Stimulated activated CD4-positive, alpha-beta T cell treated with anti-CD3 and anti-CD28 coated beads, Interleukin-2, amount 100 ng/mL, for 4 hours (primary cell): ENCODE data around the gene RAB3GAP1.
"Not testable (repeated sequence)": the region's sequence is repeated elsewhere in the genome, so short reads cannot be mapped to it uniquely, and the experiment has no call there.

Source experiments
- DNase-seq: peaks from one replicate; pipeline ENCODE4 v3.0.0-alpha.2; 2020; ENCODE audit warnings: low read depth

Gene RAB3GAP1

GRCh38 chr2:135055182-135055786 lies 3.2 kb downstream of the RAB3GAP1 start:
- no peak for DNase-seq

DNA sequence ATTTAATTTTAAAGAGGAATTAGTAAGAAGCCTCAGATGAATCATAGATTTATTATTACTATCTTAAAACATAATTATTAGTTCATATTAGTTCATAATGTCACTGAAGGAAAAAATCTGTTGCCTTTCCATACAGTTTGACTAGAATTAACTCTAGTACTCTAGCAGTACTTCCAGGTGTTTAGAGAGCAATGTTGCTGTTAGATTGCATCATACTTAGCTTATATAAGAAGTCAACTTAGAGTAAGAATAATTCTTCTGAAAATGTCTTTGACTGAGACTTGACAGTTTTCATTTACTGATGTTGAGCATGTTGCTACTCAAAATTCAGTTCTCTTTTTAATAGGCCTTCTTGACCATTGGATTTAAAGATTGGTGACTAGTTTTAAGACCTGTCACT lies 4.7 kb downstream of the RAB3GAP1 start:
- DNase-seq = no peak

DNA sequence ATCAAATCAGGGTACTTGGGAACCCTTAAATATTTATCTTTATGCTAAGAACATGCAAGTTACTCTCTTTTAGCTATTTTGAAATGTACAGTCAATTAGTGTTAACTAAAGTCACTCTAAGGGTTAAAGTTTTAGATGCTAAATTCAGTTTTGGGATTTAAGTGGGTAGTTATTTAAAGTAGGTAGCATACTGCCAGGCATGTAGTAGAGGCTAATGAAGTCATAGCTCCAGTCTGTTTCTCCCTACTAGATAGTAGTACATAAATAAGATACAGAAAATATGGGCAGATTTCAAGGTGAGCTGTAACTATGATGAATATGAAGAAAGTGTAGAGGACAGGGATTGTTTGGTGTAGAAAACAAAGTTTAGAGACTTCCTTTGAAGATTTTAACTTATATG lies 7.5 kb downstream of the RAB3GAP1 start:
- no peak for DNase-seq

- DNase-seq = no peak
Observed at GRCh38 chr2:135063210-135063609, 11.1 kb downstream of the RAB3GAP1 start.

GRCh38 chr2:135064149-135064548 lies 12.1 kb downstream of the RAB3GAP1 start:
- no peak for DNase-seq

DNA sequence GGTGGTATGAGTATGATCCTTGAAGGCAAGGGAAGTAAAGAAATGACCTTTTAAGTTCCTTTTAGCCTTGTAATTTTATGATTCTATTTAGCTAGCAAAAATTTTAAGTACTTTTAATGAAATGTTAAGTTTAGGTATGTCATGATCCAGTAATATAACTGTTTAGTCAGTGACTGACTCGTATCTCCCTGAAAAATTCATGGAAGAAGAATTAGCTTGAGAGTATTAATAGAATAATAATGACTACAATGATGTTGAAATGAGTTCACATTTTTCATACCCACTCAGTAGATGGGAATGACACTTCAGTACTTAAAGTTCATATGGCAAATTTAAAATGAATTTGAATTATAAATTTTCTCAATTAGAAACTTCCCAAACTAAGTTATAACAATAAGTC lies 14.6 kb downstream of the RAB3GAP1 start:
- DNase-seq = no peak

DNA sequence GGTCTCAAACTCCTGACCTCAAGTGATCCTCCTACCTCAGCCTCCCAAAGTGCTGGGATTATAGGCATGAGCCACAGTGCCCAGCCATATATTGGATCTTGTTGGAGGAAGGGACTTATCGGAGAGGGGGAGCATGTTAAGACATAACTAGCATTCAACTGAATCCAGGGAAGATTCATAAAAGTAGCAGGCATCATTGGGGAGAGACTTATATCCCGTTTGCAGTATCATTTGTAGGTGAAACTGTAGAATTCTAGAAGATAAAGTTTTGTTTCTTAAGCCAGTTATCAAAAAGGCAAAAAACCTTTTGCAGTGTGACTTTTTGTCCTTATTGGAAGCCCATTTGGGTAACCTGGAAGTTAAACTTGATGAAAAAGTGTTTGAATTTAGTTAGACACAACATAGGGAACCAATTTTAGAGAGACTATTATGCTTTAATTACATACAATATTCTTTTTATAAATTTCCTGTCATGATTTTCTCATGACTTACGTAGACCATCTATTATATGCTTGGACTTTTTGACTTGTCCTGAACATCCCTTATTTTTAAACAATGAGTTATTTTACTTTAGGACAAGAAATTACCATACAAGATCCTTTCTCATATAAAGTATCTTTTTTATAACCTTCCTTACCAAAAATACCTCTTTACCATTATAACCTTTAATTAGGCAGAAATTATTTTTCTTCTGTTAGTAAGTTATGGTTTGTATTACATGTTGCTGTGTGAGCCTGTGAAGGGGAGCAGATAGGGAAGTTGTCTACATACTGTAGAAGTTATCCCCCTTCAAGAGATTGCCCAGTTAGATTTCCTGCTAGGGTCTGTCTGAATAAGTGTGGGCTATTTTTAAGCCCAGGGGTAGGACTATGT lies 20.3 kb downstream of the RAB3GAP1 start:
- no peak for DNase-seq

GRCh38 chr2:135074216-135074615 lies 22.1 kb downstream of the RAB3GAP1 start:
- DNase-seq = no peak

DNA sequence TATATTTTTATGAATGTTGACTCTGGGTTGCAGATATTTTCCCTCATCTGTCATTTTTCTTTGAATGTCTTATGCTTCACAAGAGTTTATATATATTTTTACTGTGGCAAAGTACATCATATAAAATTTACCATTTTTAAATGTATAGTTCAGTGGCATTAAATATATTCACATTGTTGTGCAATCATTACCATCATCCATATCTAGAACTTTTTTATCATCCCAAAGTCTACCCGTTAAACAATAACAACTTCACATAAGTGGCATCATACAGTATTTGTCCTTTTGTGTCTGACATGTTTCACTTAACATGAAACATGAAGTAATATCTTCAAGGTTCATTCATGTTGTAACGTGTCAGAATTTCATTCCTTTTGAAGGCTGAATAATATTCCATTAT lies 24.5 kb downstream of the RAB3GAP1 start:
- no peak for DNase-seq

DNA sequence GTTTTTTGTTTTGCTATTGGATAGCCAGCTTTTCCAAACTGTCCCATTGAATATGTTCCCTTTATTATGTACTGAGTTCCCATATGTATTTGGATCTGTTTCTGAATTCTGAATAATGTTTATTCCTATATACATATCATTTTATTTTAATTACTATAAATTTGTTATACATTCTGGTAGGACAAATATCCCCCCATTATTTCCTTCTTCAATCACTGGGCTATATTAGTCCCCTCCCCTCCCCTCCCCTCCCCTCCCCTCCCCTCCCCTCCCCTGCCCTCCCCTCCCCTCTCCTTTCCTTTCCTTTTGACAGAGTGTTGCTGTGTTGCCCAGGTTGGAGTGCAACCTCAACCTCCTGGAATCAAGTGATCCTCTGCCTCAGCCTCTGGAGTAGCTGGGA lies 26.3 kb downstream of the RAB3GAP1 start:
- DNase-seq = no peak

DNA sequence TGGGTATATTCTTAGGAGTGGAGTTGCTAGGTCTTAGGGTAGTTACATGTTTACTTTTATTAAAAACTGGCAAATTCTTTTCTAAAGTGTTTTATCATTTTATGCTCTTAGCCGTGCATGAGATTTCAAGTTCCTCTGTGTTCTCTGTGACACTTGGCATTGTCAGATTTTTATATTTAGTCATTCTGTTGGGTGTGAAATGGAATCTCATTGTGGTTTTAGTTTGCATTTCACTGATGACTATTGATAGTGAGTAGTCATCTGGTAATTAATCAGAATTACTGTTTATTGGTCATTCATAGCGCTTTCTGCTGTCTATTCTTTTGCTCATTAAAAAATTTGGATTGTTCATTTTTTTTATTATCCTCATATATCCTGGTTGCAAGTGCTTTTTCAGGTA lies 34.1 kb downstream of the RAB3GAP1 start:
- DNase-seq = no peak

DNA sequence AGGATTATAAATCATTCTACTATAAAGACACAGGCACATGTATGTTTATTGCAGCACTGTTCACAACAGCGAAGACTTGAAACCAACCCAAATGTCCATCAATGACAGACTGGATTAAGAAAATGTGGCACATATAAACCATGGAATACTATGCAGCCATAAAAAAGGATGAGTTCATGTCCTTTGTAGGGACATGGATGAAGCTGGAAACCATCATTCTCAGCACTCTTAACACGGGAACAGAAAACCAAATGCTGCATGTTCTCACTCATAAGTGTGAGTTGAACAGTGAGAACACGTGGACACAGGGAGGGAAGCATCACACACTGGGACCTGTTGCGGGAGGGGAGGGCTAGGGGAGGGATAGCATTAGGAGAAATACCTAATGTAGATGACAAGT lies 37.5 kb downstream of the RAB3GAP1 start:
- DNase-seq = not testable (repeated sequence)

DNA sequence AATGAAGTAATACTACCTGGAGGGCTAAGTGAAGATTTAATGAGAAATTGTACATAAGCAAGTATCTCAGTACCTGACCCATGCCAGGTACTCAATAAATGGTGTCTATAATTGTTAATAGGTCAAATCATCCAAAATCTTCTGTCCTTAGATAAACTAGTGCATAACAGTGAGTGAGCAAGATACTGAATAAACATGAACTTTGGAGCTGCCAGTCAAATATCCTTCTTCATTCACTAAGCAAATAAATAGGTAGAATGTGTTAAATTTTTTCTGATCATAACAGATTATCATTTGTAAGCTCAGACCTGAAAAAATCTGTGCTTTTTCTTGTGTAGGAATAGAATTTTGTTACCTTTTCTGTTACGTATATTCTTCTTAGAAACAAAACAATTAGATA lies 39.6 kb downstream of the RAB3GAP1 start:
- DNase-seq = no peak

- DNase-seq = no peak
Observed at GRCh38 chr2:135093193-135093592, 41.1 kb downstream of the RAB3GAP1 start.

GRCh38 chr2:135093670-135094330 lies 41.7 kb downstream of the RAB3GAP1 start:
- DNase-seq = no peak

DNA sequence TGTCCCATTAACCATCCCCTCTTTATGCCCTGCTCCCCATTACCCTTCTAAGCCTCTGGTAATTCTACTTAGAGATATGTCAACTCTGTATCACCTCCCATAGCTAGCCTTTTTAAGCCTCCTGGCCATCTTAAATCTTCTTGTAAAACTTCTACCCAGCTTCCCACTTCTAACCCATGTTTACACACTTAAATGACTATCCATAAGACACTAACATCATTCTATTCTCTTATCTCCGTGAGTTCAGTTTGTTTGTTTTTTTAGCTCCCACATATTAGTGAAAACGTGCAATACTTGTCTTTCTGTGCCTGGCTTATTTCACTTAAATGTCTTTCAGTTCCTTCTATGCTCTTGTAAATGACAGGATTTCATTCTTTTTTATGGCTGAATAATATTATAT lies 42.4 kb downstream of the RAB3GAP1 start:
- no peak for DNase-seq

GRCh38 chr2:135095591-135095990 lies 43.5 kb downstream of the RAB3GAP1 start:
- DNase-seq = no peak

- no peak for DNase-seq
Observed at GRCh38 chr2:135096665-135097446, 44.8 kb downstream of the RAB3GAP1 start.

DNA sequence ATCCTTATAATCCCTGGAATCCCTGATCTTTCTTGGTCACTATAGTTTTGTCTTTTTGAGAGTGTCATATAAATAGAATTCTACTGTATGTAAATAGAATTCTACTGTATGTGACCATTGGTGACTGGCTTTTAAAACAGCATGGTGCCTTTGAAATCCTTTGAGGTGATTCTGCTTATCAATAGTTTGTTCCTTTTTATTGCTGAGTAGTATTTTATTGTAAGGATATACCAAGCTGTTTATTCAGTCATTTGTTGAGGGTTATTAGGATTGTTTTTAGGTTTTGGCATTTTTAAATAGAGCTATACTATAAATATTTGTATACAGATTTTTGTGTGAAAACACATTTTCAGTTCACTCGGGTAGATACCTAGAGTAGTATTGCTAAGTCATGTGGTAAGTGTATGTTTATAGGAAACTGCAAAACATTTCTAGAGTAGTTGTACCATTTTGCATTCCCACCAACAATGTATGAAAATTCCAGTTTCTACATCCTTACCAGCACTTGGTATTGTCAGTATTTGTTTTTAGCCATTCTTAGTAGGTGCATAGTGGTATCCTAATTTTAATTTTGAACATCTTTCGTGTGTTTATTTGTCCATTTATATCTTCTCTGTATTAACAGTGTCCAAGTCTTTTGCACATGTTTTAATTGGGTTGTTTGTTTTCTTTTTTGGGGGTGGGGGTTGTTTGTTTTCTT lies 45.6 kb downstream of the RAB3GAP1 start:
- no peak for DNase-seq

DNA sequence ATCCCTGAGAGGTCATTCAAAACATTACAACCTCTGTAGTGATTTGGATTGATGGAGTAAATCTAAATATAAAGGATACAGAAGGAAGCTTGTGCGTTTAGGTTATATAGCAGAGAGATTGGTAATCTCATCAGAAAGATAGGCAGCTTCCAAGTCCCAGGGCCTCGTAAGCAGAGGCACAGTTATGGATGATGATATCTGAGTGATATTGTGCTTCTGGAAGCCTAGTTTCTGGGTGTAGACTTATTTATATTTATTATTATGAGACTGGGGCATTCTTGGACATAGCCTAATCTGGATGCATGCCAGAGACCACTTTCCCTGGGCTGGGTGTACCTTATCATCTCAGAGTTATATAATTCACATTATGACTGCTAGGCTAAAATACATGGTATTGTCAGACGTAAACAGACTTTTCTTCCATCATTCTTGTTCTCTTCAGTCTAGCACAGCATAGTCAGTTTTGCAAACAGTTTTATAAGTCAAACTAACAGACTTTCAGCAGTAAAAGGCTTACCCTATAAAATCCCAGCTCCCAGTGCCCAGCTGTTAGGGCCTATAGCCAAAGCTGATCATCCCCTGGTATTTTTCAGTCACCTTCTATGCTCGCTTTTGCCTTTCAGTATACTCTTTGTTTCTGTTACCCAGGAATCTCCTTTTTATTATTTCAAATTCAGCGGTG lies 47.9 kb downstream of the RAB3GAP1 start:
- no peak for DNase-seq

GRCh38 chr2:135103843-135104242 lies 51.8 kb downstream of the RAB3GAP1 start:
- DNase-seq = no peak
